Skeletal muscle tissue (tissue), 4 donors: ENCODE results near the gene MRPS24. TPM values are rescaled to one million over a fixed set of nuclear protein-coding genes. Genes with fewer than 3 reads are reported as not detected.

Experiments used
- H3K27ac ChIP-seq: one replicate; pipeline ENCODE4 v1.7.0; 2013; ENCODE audit warnings: mild to moderate bottlenecking, low read depth, low read length, inconsistent platforms
- H3K27me3 ChIP-seq, 3 donors: one replicate each; pipeline ENCODE4 v1.7.0; 2013; ENCODE audit warnings: low read length in 3 of 3; ENCODE audit not compliant: control insufficient read depth in 3 of 3, insufficient read depth in 3 of 3
- H3K36me3 ChIP-seq, 3 donors: one replicate each; pipeline ENCODE4 v1.7.0; 2013; ENCODE audit warnings: low read length in 3 of 3; ENCODE audit not compliant: control insufficient read depth in 3 of 3, insufficient read depth in 3 of 3
- H3K4me1 ChIP-seq, 3 donors: one replicate each; pipeline ENCODE4 v1.7.0; 2013; ENCODE audit warnings: low read length in 3 of 3, mild to moderate bottlenecking in 3 of 3; ENCODE audit not compliant: control insufficient read depth in 3 of 3, insufficient read depth in 3 of 3
- H3K4me3 ChIP-seq, 3 donors: one replicate each; pipeline ENCODE4 v1.7.0; 2013; ENCODE audit warnings: low read length in 3 of 3
- H3K9ac ChIP-seq, 3 donors: one replicate each; pipeline ENCODE4 v1.7.0; 2013; ENCODE audit warnings: low read length in 3 of 3, mild to moderate bottlenecking in 3 of 3, moderate library complexity in 2 of 3, low read depth in 1 of 3
- H3K9me3 ChIP-seq, 3 donors: one replicate each; pipeline ENCODE4 v1.7.0; 2013; ENCODE audit warnings: low read length in 3 of 3; ENCODE audit not compliant: control insufficient read depth in 3 of 3
- total RNA-seq: library from RNA; depleted of rRNA; stranded (reverse); fragments of >200 nt; gene quantifications from one replicate; pipeline ENCODE4 v1.2.3, GENCODE V29; 2014
- donor health status: Osteomylitis.

Gene MRPS24
- total RNA-seq, 1 donor from 2014 or later = 55.8 TPM

GRCh38 chr7:43868181-43868580, 1.1 kb downstream of the MRPS24 start:
- peak overlapping the region; percentile 80 to 90 (median 88) for H3K4me3 ChIP-seq
- peaks cover 25 to 29% (median 27%) of the 10 kb centered on the region in 3 donors for H3K4me1 ChIP-seq
- no peaks in the 10 kb centered on the region for H3K27me3 ChIP-seq
- peak overlapping the region in 2 of 3 donors; percentile 73 to 86 for H3K9ac ChIP-seq
- no peak overlapping the region for H3K27ac ChIP-seq
- peaks cover 10 to 20% (median 19%) of the 10 kb centered on the region in 3 donors for H3K36me3 ChIP-seq
- H3K9me3 ChIP-seq = no peaks in the 10 kb centered on the region

- Histone ChIP-seq H3K9ac (no peak overlapping the region), H3K27ac (no peak overlapping the region), H3K27me3 (no peaks in the 10 kb centered on the region), H3K36me3 (peaks cover 10 to 20% (median 19%) of the 10 kb centered on the region in 3 donors), H3K4me3 (no peak overlapping the region), H3K4me1 (peaks cover 9 to 13% (median 12%) of the 10 kb centered on the region in 3 donors), H3K9me3 (no peaks in the 10 kb centered on the region)
Measured at GRCh38 chr7:43865277-43865676, 4.0 kb downstream of the MRPS24 start.

- H3K9ac ChIP-seq = no peak overlapping the region
- H3K9me3 ChIP-seq = no peaks in the 10 kb centered on the region
- peaks cover 6 to 12% (median 6%) of the 10 kb centered on the region in 3 donors for H3K4me1 ChIP-seq
- peaks cover 10 to 20% (median 19%) of the 10 kb centered on the region in 3 donors for H3K36me3 ChIP-seq
- no peaks in the 10 kb centered on the region for H3K27me3 ChIP-seq
- H3K27ac ChIP-seq = no peak overlapping the region
- H3K4me3 ChIP-seq = no peak overlapping the region
Measured at GRCh38 chr7:43864126-43864525, 5.2 kb downstream of the MRPS24 start.

- Histone ChIP-seq H3K9ac (no peak overlapping the region), H3K4me1 (no peaks in the 10 kb centered on the region), H3K27ac (no peak overlapping the region), H3K36me3 (no peaks in the 10 kb centered on the region), H3K27me3 (no peaks in the 10 kb centered on the region), H3K9me3 (no peaks in the 10 kb centered on the region), H3K4me3 (no peak overlapping the region)
Measured at GRCh38 chr7:43856996-43857395, 12.3 kb downstream of the MRPS24 start.

GRCh38 chr7:43856316-43856715, 13.0 kb downstream of the MRPS24 start:
- Histone ChIP-seq H3K4me1 (no peaks in the 10 kb centered on the region), H3K27ac (no peak overlapping the region), H3K27me3 (no peaks in the 10 kb centered on the region), H3K9ac (no peak overlapping the region), H3K9me3 (no peaks in the 10 kb centered on the region), H3K4me3 (no peak overlapping the region), H3K36me3 (no peaks in the 10 kb centered on the region)

- H3K4me3 ChIP-seq = no peak overlapping the region
- no peak overlapping the region for H3K9ac ChIP-seq
- H3K27me3 ChIP-seq = no peaks in the 10 kb centered on the region
- H3K27ac ChIP-seq = no peak overlapping the region
- H3K36me3 ChIP-seq = no peaks in the 10 kb centered on the region
- H3K9me3 ChIP-seq = peaks cover 0 to 3% (median 0%) of the 10 kb centered on the region in 3 donors
- no peaks in the 10 kb centered on the region for H3K4me1 ChIP-seq
Measured at GRCh38 chr7:43855176-43855575, 14.1 kb downstream of the MRPS24 start.

- Histone ChIP-seq H3K36me3 (no peaks in the 10 kb centered on the region), H3K27ac (no peak overlapping the region), H3K9ac (no peak overlapping the region), H3K9me3 (peaks cover 0 to 3% (median 0%) of the 10 kb centered on the region in 3 donors), H3K4me1 (no peaks in the 10 kb centered on the region), H3K27me3 (no peaks in the 10 kb centered on the region), H3K4me3 (no peak overlapping the region)
Measured at GRCh38 chr7:43851805-43852204, 17.5 kb downstream of the MRPS24 start.

GRCh38 chr7:43850348-43851116, 18.8 kb downstream of the MRPS24 start:
- H3K27me3 ChIP-seq = no peaks in the 10 kb centered on the region
- no peak overlapping the region for H3K4me3 ChIP-seq
- H3K36me3 ChIP-seq = no peaks in the 10 kb centered on the region
- H3K9ac ChIP-seq = no peak overlapping the region
- H3K4me1 ChIP-seq = no peaks in the 10 kb centered on the region
- peaks cover 0 to 3% (median 0%) of the 10 kb centered on the region in 3 donors for H3K9me3 ChIP-seq
- no peak overlapping the region for H3K27ac ChIP-seq

GRCh38 chr7:43849047-43849446, 20.3 kb downstream of the MRPS24 start:
- H3K9ac ChIP-seq = no peak overlapping the region
- H3K4me3 ChIP-seq = no peak overlapping the region
- no peaks in the 10 kb centered on the region for H3K27me3 ChIP-seq
- no peak overlapping the region for H3K27ac ChIP-seq
- peaks cover 0 to 3% (median 0%) of the 10 kb centered on the region in 3 donors for H3K9me3 ChIP-seq
- H3K4me1 ChIP-seq = no peaks in the 10 kb centered on the region
- no peaks in the 10 kb centered on the region for H3K36me3 ChIP-seq

GRCh38 chr7:43847496-43847895, 21.8 kb downstream of the MRPS24 start:
- H3K4me1 ChIP-seq = no peaks in the 10 kb centered on the region
- peaks cover 0 to 3% (median 0%) of the 10 kb centered on the region in 3 donors for H3K9me3 ChIP-seq
- H3K27ac ChIP-seq = no peak overlapping the region
- H3K4me3 ChIP-seq = no peak overlapping the region
- H3K36me3 ChIP-seq = no peaks in the 10 kb centered on the region
- H3K27me3 ChIP-seq = no peaks in the 10 kb centered on the region
- no peak overlapping the region for H3K9ac ChIP-seq
